DOHH2 (cell line): Measurements from ENCODE around the gene PITRM1.

ENCODE experiments used
- EZH2phosphoT487 ChIP-seq: fragments of 200-600 bp; sonication (generic); IDR thresholded peaks from 2 replicates; pipeline ENCODE4 v1.6.1; 2017; ENCODE audit warnings: borderline replicate concordance, mild to moderate bottlenecking, antibody characterized with exemption, low read length, moderate library complexity, mixed read lengths
- TF ChIP-seq, protein P1 (sequence below): fragments of 200-600 bp; sonication (generic); IDR thresholded peaks from one replicate; pipeline ENCODE4 v1.5.1; 2014; ENCODE audit warnings: antibody characterized with exemption, mild to moderate bottlenecking, low read depth, low read length; ENCODE audit not compliant: poor library complexity, severe bottlenecking

DNA sequence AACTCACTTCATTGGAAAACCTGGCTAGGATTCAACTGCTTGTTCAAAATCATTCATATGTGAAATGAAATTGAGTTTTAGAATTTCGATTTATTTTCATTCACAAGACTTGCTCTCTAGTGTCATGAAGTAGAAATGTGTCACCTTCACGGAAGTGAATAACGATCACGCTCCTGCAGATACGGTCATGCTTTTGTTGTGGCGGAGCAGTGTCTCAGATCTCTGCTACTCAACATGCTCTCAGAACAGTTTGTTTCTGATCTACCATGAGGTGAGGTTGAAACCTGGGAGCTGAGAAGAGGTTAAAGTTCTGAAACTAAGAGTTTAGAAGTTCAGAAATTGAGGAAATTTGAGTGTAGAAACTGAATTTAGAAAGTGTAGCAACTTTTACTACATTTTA is 13.8 kb upstream of the PITRM1 start:
- no peak for TF ChIP-seq EZH2phosphoT487
- TF ChIP-seq, protein P1, sequence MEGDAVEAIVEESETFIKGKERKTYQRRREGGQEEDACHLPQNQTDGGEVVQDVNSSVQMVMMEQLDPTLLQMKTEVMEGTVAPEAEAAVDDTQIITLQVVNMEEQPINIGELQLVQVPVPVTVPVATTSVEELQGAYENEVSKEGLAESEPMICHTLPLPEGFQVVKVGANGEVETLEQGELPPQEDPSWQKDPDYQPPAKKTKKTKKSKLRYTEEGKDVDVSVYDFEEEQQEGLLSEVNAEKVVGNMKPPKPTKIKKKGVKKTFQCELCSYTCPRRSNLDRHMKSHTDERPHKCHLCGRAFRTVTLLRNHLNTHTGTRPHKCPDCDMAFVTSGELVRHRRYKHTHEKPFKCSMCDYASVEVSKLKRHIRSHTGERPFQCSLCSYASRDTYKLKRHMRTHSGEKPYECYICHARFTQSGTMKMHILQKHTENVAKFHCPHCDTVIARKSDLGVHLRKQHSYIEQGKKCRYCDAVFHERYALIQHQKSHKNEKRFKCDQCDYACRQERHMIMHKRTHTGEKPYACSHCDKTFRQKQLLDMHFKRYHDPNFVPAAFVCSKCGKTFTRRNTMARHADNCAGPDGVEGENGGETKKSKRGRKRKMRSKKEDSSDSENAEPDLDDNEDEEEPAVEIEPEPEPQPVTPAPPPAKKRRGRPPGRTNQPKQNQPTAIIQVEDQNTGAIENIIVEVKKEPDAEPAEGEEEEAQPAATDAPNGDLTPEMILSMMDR, result no peak
